ENCODE measurements around the gene CXCR4.
"Not testable (repeated sequence)": the region's sequence is repeated elsewhere in the genome, so short reads cannot be mapped to it uniquely, and the experiment has no call there.

The CXCR4 gene

GRCh38 chr2:136115183-136115761, 2.7 kb downstream of the CXCR4 start:
- no peak for DNase-seq (ENCODE audit: low read depth in 3 of 3)

GRCh38 chr2:136114382-136114781, 3.6 kb downstream of the CXCR4 start:
- DNase-seq (ENCODE audit: low read depth in 3 of 3), result no peak

- no peak for DNase-seq (ENCODE audit: low read depth in 3 of 3)
These were observed 4.6 kb downstream of the CXCR4 start for GRCh38 chr2:136113209-136113971.

GRCh38 chr2:136112317-136113208, 5.4 kb downstream of the CXCR4 start:
- DNase-seq (ENCODE audit: low read depth in 3 of 3), result no peak

GRCh38 chr2:136111711-136112110, 6.2 kb downstream of the CXCR4 start:
- no peak for DNase-seq (ENCODE audit: low read depth in 3 of 3)

- DNase-seq (ENCODE audit: low read depth in 3 of 3), result no peak
These were observed 7.4 kb downstream of the CXCR4 start for GRCh38 chr2:136110526-136110925.

GRCh38 chr2:136108463-136108862, 9.5 kb downstream of the CXCR4 start:
- DNase-seq (ENCODE audit: low read depth in 3 of 3), result no peak

- no peak for DNase-seq (ENCODE audit: low read depth in 3 of 3)
These were observed 10.6 kb downstream of the CXCR4 start for GRCh38 chr2:136107051-136108033.

- no peak for DNase-seq (ENCODE audit: low read depth in 3 of 3)
These were observed 11.4 kb downstream of the CXCR4 start for GRCh38 chr2:136106505-136106904.

GRCh38 chr2:136104977-136105376, 13.0 kb downstream of the CXCR4 start:
- DNase-seq (ENCODE audit: low read depth in 3 of 3), result no peak

GRCh38 chr2:136101042-136101441, 16.9 kb downstream of the CXCR4 start:
- DNase-seq (ENCODE audit: low read depth in 3 of 3), result no peak

- no peak for DNase-seq (ENCODE audit: low read depth in 3 of 3)
These were observed 19.5 kb downstream of the CXCR4 start for GRCh38 chr2:136098441-136098840.

- DNase-seq (ENCODE audit: low read depth in 3 of 3), result no peak
These were observed 24.4 kb downstream of the CXCR4 start for GRCh38 chr2:136093583-136093982.

GRCh38 chr2:136091899-136092298, 26.1 kb downstream of the CXCR4 start:
- no peak for DNase-seq (ENCODE audit: low read depth in 3 of 3)

GRCh38 chr2:136087901-136088460, 30.0 kb downstream of the CXCR4 start:
- DNase-seq (ENCODE audit: low read depth in 3 of 3), result not testable (repeated sequence)

- DNase-seq (ENCODE audit: low read depth in 3 of 3), result no peak
These were observed 31.5 kb downstream of the CXCR4 start for GRCh38 chr2:136086253-136087016.

GRCh38 chr2:136085453-136086209, 32.3 kb downstream of the CXCR4 start:
- DNase-seq (ENCODE audit: low read depth in 3 of 3), result no peak

GRCh38 chr2:136081582-136082210, 36.3 kb downstream of the CXCR4 start:
- no peak for DNase-seq (ENCODE audit: low read depth in 3 of 3)

GRCh38 chr2:136080114-136080513, 37.8 kb downstream of the CXCR4 start:
- DNase-seq (ENCODE audit: low read depth in 3 of 3), result no peak

All from stimulated activated CD4-positive, alpha-beta T cell treated with anti-CD3 and anti-CD28 coated beads, TNF-alpha, amount 100 ng/mL, for 24 hours (primary cell).